T-helper 2 cell treated with Interferon-gamma antibody and Interleukin-4, amounts not matched to agents 5 μg/mL and 100 μg/mL, for 36 hours (primary cell): Measurements from ENCODE around the gene INHBE.
"Not testable (repeated sequence)": the region's sequence is repeated elsewhere in the genome, so short reads cannot be mapped to it uniquely, and the experiment has no call there.

Source experiments
- DNase-seq: peaks from one replicate; pipeline ENCODE4 v3.0.0; 2021; ENCODE audit warnings: low spot score
- H3K27ac Mint-ChIP-seq: one replicate; pipeline ENCODE4 v1.8.0; 2021; ENCODE audit warnings: mild to moderate bottlenecking, mixed read lengths
- H3K27me3 Mint-ChIP-seq: one replicate; pipeline ENCODE4 v1.8.0; 2021; ENCODE audit warnings: low read depth, mixed read lengths
- H3K36me3 Mint-ChIP-seq: one replicate; pipeline ENCODE4 v1.8.0; 2021; ENCODE audit warnings: low read depth, mixed read lengths
- H3K4me1 Mint-ChIP-seq: one replicate; pipeline ENCODE4 v1.8.0; 2021; ENCODE audit warnings: low read depth, mixed read lengths
- H3K4me3 Mint-ChIP-seq: one replicate; pipeline ENCODE4 v1.8.0; 2022; ENCODE audit warnings: mild to moderate bottlenecking, moderate library complexity, mixed read lengths
- H3K9me3 Mint-ChIP-seq: one replicate; pipeline ENCODE4 v1.8.0; 2021; ENCODE audit warnings: mixed read lengths

INHBE gene

DNA sequence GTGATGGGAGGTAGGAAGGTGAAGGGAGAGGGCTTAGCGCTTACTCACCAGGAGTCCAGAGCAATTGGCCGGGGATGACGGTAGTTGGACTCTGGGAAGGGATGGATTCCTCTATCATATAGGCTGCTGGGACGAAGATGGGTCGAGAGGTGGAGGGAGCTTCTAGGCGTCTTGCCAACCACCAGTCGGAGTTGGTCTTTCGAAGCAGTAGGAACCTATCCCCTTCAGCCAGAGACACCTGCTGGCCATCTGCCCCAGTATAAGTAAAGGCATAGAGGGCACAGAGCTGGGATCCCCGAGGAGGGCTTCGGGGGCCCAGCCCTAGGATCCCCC is 23.9 kb downstream of the INHBE start:
- Mint-ChIP-seq H3K27ac (peak overlapping the region; percentile 99), H3K36me3 (peaks cover 31% of the 10 kb centered on the region), H3K4me3 (peak overlapping the region; percentile 96), H3K9me3 (no peaks in the 10 kb centered on the region), H3K27me3 (no peaks in the 10 kb centered on the region), H3K4me1 (peaks cover 56% of the 10 kb centered on the region)
- no peak for DNase-seq

- H3K27me3 Mint-ChIP-seq = no peaks in the 10 kb centered on the region
- H3K9me3 Mint-ChIP-seq = no peaks in the 10 kb centered on the region
- DNase-seq = peak; percentile 50
- peak within 1 kb of the TSS; percentile 99 for H3K27ac Mint-ChIP-seq
- H3K4me3 Mint-ChIP-seq = peak within 1 kb of the TSS; percentile 96
- H3K4me1 Mint-ChIP-seq = peaks cover 50% of the 10 kb centered on the region
- H3K36me3 Mint-ChIP-seq = peaks cover 26% of the 10 kb centered on the region
These were observed 24.4 kb downstream of the INHBE start, which contains the start of gene ARHGAP9 for GRCh38 chr12:57479376-57480115. ARHGAP9 (minus strand) TSS chr12:57479866; CDS start chr12:57479406, 460 bp downstream.

GRCh38 chr12:57481671-57482070 is 26.6 kb downstream of the INHBE start:
- Mint-ChIP-seq H3K27me3 (no peaks in the 10 kb centered on the region), H3K4me1 (peaks cover 40% of the 10 kb centered on the region), H3K4me3 (no peak overlapping the region), H3K27ac (peak overlapping the region; percentile 85), H3K9me3 (no peaks in the 10 kb centered on the region), H3K36me3 (peaks cover 14% of the 10 kb centered on the region)
- no peak for DNase-seq

DNA sequence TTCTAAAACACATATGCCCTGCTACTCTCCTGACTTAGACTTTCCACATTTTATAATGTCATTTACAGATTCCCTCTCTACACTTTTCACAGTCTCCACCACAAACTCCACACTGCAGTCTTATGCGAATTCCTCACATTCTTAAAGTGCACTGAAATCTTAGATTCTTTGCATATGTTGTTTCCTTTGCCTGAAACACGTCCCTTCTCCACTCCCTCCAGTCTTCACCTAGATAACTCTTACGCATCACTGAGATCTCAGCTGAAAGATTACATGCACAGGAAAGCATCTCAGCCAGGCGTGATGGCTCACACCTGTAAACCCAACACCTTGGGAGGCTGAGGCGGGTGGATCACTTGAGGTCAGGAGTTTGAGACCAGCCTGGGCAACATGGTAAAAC is 28.4 kb downstream of the INHBE start:
- Mint-ChIP-seq H3K4me3 (no peak overlapping the region), H3K36me3 (peaks cover 7% of the 10 kb centered on the region), H3K27ac (no peak overlapping the region), H3K27me3 (no peaks in the 10 kb centered on the region), H3K4me1 (peaks cover 28% of the 10 kb centered on the region), H3K9me3 (no peaks in the 10 kb centered on the region)
- DNase-seq = no peak

DNA sequence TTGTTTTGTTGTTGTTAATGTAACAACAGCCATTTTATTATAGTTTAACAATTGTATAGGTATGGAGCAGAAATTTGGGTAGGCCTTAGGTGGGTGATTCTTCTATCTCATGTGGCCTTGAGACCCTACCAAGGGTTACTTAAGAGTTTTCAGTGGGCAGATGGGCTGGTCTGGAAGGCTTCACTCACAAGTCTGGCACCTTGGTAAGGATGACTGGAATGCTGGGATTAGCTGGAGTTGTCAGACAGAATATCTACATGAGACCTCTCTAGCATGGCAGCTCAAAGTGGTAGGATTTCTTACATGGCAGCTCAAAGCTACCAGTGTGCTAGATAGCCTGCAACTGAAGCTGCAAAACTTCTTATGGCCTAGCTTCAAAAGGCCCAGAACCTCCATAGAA is 30.6 kb downstream of the INHBE start:
- peak overlapping the region; percentile 23 for H3K27ac Mint-ChIP-seq
- peaks cover 24% of the 10 kb centered on the region for H3K36me3 Mint-ChIP-seq
- no peak for DNase-seq
- H3K4me3 Mint-ChIP-seq = no peak overlapping the region
- H3K4me1 Mint-ChIP-seq = peaks cover 26% of the 10 kb centered on the region
- H3K27me3 Mint-ChIP-seq = no peaks in the 10 kb centered on the region
- no peaks in the 10 kb centered on the region for H3K9me3 Mint-ChIP-seq

GRCh38 chr12:57487055-57487596 is 32.0 kb downstream of the INHBE start:
- Mint-ChIP-seq H3K4me3 (peak overlapping the region; percentile 99), H3K27ac (no peak overlapping the region), H3K36me3 (peaks cover 32% of the 10 kb centered on the region), H3K27me3 (no peaks in the 10 kb centered on the region), H3K4me1 (peaks cover 21% of the 10 kb centered on the region), H3K9me3 (no peaks in the 10 kb centered on the region)
- no peak for DNase-seq

DNA sequence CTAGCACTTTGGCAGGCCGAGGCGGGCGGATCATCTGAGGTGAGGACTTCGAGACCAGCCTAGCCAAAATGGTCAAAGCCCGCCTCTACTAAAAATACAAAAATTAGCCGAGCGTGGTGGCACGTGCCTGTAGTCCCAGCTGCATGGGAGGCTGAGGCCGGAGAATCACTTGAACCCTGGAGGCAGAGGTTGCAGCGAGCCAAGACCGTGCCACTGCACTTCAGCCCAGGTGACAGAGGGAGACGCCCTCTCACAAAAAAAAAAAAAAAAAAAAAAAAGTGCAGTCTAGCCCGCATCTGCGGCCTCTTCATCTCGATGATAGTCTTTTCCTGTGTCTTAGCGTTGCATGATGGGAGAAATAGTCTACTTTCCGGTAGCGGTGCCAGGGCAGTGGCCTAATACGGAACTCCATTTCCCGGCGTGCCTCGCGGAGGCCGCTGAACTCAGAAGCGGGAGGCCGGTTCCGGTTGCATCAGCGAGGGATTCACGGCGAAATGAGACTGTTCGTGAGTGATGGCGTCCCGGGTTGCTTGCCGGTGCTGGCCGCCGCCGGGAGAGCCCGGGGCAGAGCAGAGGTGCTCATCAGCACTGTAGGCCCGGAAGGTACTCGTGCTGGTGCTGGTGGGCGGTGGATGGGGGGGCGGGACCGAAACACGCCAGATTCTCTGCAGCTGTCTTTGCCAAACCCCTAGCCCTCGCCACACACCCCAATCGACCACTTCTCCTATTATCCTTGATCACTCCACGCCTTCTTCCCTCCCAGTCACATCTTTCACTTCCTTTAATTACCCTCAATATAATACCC is 32.7 kb downstream of the INHBE start, which contains the start of gene MARS1:
Gene MARS1, plus strand, starts transcription at position 472 of the 805 bp plus-strand sequence. Its CDS starts 23 bp downstream, at position 495.
- Mint-ChIP-seq H3K36me3 (peaks cover 37% of the 10 kb centered on the region), H3K27me3 (no peaks in the 10 kb centered on the region), H3K9me3 (no peaks in the 10 kb centered on the region), H3K27ac (peak within 1 kb of the TSS; percentile 93), H3K4me1 (peaks cover 21% of the 10 kb centered on the region), H3K4me3 (peak within 1 kb of the TSS; percentile 99)
- DNase-seq = peak; percentile 95

GRCh38 chr12:57488402-57489156 is 33.5 kb downstream of the INHBE start:
- Mint-ChIP-seq H3K4me3 (peak overlapping the region; percentile 99), H3K27me3 (no peaks in the 10 kb centered on the region), H3K27ac (peak overlapping the region; percentile 93), H3K4me1 (peaks cover 21% of the 10 kb centered on the region), H3K9me3 (no peaks in the 10 kb centered on the region), H3K36me3 (peaks cover 39% of the 10 kb centered on the region)
- no peak for DNase-seq

GRCh38 chr12:57489157-57489641 is 34.1 kb downstream of the INHBE start:
- no peak for DNase-seq
- Mint-ChIP-seq H3K27me3 (no peaks in the 10 kb centered on the region), H3K27ac (peak overlapping the region; percentile 93), H3K36me3 (peaks cover 42% of the 10 kb centered on the region), H3K9me3 (no peaks in the 10 kb centered on the region), H3K4me1 (peaks cover 21% of the 10 kb centered on the region), H3K4me3 (peak overlapping the region; percentile 99)

- Mint-ChIP-seq H3K9me3 (no peaks in the 10 kb centered on the region), H3K27me3 (no peaks in the 10 kb centered on the region), H3K36me3 (peaks cover 44% of the 10 kb centered on the region), H3K4me1 (peaks cover 21% of the 10 kb centered on the region), H3K4me3 (no peak overlapping the region), H3K27ac (no peak overlapping the region)
- DNase-seq = no peak
These were observed 35.0 kb downstream of the INHBE start for GRCh38 chr12:57490126-57490525.

DNA sequence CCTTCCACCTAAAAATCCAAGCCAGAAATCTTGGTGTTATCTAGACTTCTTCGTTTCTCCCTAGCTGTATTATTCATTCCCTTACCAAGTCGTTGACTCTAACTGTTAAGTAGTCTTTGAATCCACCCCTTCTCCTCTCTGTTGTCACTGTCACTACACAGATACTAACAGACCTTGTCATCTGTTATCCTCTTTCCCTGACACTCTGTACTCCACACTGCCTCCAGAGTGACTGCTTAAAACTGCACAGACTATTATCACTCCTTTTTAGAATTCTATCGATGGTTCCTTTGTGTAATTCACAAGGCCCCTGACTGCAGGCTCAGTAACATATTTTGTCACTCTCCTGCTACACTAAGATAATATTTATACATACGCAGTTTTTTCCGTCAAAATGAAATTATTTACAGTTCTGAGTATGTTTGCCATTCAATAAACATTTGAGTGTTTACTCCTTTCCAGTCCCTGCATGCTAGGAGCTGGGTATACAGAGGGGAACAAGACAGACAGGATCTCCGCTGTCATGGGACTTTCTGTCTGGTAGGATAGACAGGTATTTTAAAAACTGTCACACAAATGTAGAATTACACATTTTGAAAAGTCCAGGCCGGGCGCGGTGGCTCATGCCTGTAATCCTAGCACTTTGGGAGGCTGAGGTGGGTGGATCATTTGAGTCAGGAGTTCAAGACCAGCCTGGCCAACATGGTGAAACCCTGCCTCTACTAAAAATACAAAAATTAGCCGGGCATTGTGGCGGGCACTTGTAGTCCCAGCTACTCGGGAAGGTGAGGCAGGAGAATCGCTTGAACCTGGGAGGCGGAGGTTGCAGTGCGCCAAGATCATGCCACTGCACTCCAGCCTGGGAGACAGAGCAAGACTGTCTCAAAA is 36.5 kb downstream of the INHBE start:
- peak overlapping the region; percentile 70 for H3K27ac Mint-ChIP-seq
- H3K36me3 Mint-ChIP-seq = peaks cover 49% of the 10 kb centered on the region
- no peak for DNase-seq
- H3K4me3 Mint-ChIP-seq = peak overlapping the region; percentile 0
- H3K4me1 Mint-ChIP-seq = peaks cover 21% of the 10 kb centered on the region
- no peaks in the 10 kb centered on the region for H3K27me3 Mint-ChIP-seq
- no peaks in the 10 kb centered on the region for H3K9me3 Mint-ChIP-seq

GRCh38 chr12:57495051-57495701 is 40.1 kb downstream of the INHBE start:
- H3K4me3 Mint-ChIP-seq, H3K4me1 Mint-ChIP-seq, H3K27me3 Mint-ChIP-seq, DNase-seq, H3K27ac Mint-ChIP-seq, H3K9me3 Mint-ChIP-seq: not testable (repeated sequence)
- peaks cover 58% of the 10 kb centered on the region for H3K36me3 Mint-ChIP-seq
